Heart right ventricle (tissue), 16 donors: ENCODE data around the gene SSU72. TPM values are rescaled to one million over a fixed set of nuclear protein-coding genes. Genes with fewer than 3 reads are reported as not detected.

Experiments
- ATAC-seq, 8 donors: fragments of 200-7000 bp; cut with Tn5 transposase; one replicate each; pipeline ENCODE4 v1.9.1; 2020; ENCODE audit warnings: mild to moderate bottlenecking in 8 of 8, moderate library complexity in 8 of 8, moderate number of reproducible peaks in 1 of 8
- DNase-seq, 2 donors: peaks; one replicate each; pipeline ENCODE4 v3.0.0-alpha.2; 2020
- H3K27ac ChIP-seq, 10 donors: fragments of 200-600 bp; sonication (generic) in 2 of 10; one replicate each; pipeline versions ENCODE4 v1.5.0 to v1.8.0; 2020 to 2022; ENCODE audit warnings: mild to moderate bottlenecking in 3 of 10
- H3K27me3 ChIP-seq, 7 donors: fragments of 200-600 bp; one replicate each; pipeline ENCODE4 v1.8.0; 2021 to 2022; ENCODE audit warnings: mild to moderate bottlenecking in 2 of 7
- H3K36me3 ChIP-seq, 9 donors: fragments of 200-600 bp; sonication (generic) in 1 of 9; one replicate each; pipeline versions ENCODE4 v1.5.0 to v1.8.0; 2020 to 2022; ENCODE audit warnings: mild to moderate bottlenecking in 2 of 9
- H3K4me1 ChIP-seq, 9 donors: fragments of 200-600 bp; sonication (generic) in 1 of 9; one replicate each; pipeline versions ENCODE4 v1.5.0 to v1.8.0; 2020 to 2022; ENCODE audit warnings: mild to moderate bottlenecking in 4 of 9
- H3K4me3 ChIP-seq, 10 donors: fragments of 200-600 bp; sonication (generic) in 2 of 10; one replicate each; pipeline versions ENCODE4 v1.5.0 to v1.8.0; 2020 to 2022; ENCODE audit warnings: mild to moderate bottlenecking in 7 of 10, moderate library complexity in 2 of 10
- H3K9me3 ChIP-seq, 11 donors: fragments of 200-600 bp in 10 of 11; sonication (generic) in 2 of 11; one replicate each; pipeline versions ENCODE4 v1.5.0 to v1.8.0; 2013 to 2022; ENCODE audit warnings: mild to moderate bottlenecking in 2 of 11, control low read depth in 1 of 11, moderate library complexity in 1 of 11
- WGBS, 2 donors: extraction: QIAGEN DNeasy Blood & Tissue Kit; methylation state at CpG; one replicate each; pipeline ENCODE4 v1.1.7; 2013; ENCODE audit warnings: inconsistent platforms in 1 of 2; 5-methylcytosine and 5-hydroxymethylcytosine counted together
- intact Hi-C, 10 donors: fragments of 100-400 bp; cut with DNase I; formaldehyde crosslinking; loops; one replicate each; pipeline versions ENCODE4 v1.11.1 to v1.14.2; 2022
- polyA plus RNA-seq, 2 donors: library from polyadenylated mRNA; stranded (reverse); fragments of 200-250 nt; gene quantifications; one replicate each; pipeline ENCODE4 v1.2.3, GENCODE V29; 2013
- total RNA-seq, 10 donors: library from RNA; stranded (reverse); fragmentation: NEBNext Ultra II Directional in 3 of 10; extraction: Animal tissue kit (Norgen Biotek cat#: 25700) in 3 of 10; gene quantifications; one replicate each; pipeline versions ENCODE4 v1.2.1 to v1.2.4, GENCODE V29; 2021 to 2023
- TF ChIP-seq, protein P1 (sequence below), 9 donors: fragments of 200-600 bp; sonication (generic) in 2 of 9; IDR thresholded peaks; one replicate each; pipeline versions ENCODE4 v1.5.0 to v1.8.0; 2021 to 2022; ENCODE audit warnings: antibody characterized with exemption in 9 of 9, mild to moderate bottlenecking in 5 of 9, moderate library complexity in 1 of 9
- donor health status: Arrhythmogenic right ventricular cardiomyopathy.
- donor health status: ischemic (EF 13 %, LVEDD 7.1; RV severe dilation, severe dysfunction).
- donor health status: healthy with polysubstance abuse.
- donor health status: DM: no; HTN: yes; CAD: no.
- donor health status: DM: no; HTN: no; CAD: no.
- donor health status: ischemic (EF 25% LVEDD 6.9; RV normal size, moderate dysfunction).
- donor health status: ischemic (EF 25% LVEDD 5.7; RV mildly dilated, moderate dysfunction).
- donor health status: healthy.
- donor health status: DM: yes; HTN: yes; CAD: no.
- donor health status: Ischemic cardiomyopathy.
- donor health status: ischemic (EF 35%, LVEDD 5.7; RV mildly dilated, moderate dysfunction).
- donor health status: nonischemic (EF 11% LVEDD 7.7; RV severe dilation, severe dysfunction).
- donor health status: DM: yes; HTN: yes; CAD: no.
- donor health status: PGD.
- donor health status: ischemic (EF 29% LVEDD 5.4; RV normal size, mild dysfunction).
- donor health status: nonischemic (EF 23%, LVEDD 6.1; RV moderate dilation, normal function).

SSU72 gene
- total and polyA plus RNA-seq, 12 donors, result 73.8 to 138 (median 87.2) TPM

DNA sequence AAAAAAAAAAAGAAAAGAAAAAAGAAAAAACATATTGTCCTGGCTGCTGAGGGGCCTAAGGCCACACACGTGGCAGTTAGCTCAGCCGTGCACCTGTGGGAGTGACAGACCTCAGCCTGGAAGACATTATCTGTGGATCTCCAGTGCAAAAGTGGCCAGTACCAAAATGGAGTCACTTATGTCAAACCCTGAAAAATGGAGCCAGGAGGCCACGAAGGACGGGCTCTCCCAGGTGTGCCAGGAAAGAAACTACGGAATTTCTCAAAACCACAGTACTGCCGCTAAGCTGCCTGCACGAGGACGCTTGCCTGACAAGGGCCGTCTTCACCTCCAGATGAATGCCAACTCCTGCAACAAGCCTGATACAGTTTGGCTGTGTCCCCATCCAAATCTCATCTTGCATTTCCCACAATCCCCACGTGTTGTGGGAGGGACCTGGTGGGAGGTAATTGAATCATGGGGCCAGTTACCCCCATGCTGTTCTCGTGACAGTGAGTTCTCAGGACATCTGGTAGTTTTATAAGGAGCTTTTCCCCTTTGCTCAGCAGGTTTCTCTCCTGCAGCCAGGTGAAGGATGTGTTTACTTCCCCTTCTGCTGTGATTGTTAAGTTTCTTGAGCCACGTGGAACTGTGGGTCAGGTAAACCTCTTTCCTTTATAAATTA lies 35.3 kb upstream of the SSU72 start:
- TF ChIP-seq, protein P1, sequence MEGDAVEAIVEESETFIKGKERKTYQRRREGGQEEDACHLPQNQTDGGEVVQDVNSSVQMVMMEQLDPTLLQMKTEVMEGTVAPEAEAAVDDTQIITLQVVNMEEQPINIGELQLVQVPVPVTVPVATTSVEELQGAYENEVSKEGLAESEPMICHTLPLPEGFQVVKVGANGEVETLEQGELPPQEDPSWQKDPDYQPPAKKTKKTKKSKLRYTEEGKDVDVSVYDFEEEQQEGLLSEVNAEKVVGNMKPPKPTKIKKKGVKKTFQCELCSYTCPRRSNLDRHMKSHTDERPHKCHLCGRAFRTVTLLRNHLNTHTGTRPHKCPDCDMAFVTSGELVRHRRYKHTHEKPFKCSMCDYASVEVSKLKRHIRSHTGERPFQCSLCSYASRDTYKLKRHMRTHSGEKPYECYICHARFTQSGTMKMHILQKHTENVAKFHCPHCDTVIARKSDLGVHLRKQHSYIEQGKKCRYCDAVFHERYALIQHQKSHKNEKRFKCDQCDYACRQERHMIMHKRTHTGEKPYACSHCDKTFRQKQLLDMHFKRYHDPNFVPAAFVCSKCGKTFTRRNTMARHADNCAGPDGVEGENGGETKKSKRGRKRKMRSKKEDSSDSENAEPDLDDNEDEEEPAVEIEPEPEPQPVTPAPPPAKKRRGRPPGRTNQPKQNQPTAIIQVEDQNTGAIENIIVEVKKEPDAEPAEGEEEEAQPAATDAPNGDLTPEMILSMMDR (IDR thresholded peaks at IDR 0.05), result no peak
- H3K27me3 ChIP-seq, result peaks cover 0 to 2% (median 0%) of the 10 kb centered on the region in 7 donors
- intact Hi-C loops, result loop anchor here in 4 of 10 donors (5.0 kb wide), 1 partner anchor 33 kb away; no protein-coding TSS in a partner anchor
- H3K9me3 ChIP-seq, result no peaks in the 10 kb centered on the region
- 64 to 71% methylated on average over 12 of the region's 12 CpGs for WGBS, 2 donors
- H3K4me3 ChIP-seq, result no peak overlapping the region
- H3K27ac ChIP-seq, result no peak overlapping the region
- ATAC-seq, result no peak
- peaks cover 0 to 35% (median 16%) of the 10 kb centered on the region in 9 donors for H3K4me1 ChIP-seq
- H3K36me3 ChIP-seq, result no peaks in the 10 kb centered on the region
- DNase-seq, result no peak

DNA sequence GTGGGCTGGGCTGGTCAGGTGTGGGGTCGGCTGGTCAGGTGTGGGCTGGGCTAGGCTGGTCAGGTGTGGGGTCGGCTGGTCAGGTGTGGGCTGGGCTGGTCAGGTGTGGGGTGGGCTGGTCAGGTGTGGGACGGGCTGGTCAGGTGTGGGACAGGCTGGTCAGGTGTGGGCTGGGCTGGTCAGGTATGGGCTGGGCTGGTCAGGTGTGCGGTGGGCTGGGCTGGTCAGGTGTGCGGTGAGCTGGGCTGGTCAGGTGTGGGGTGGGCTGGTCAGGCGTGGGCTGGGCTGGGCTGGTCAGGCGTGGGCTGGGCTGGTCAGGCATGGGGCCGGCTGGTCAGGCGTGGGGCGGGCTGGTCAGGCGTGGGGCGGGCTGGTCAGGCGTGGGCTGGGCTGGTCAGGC lies 31.6 kb upstream of the SSU72 start:
- Histone ChIP-seq H3K9me3 (no peaks in the 10 kb centered on the region), H3K27me3 (peaks cover 0 to 22% (median 16%) of the 10 kb centered on the region in 7 donors), H3K4me1 (peaks cover 0 to 10% (median 0%) of the 10 kb centered on the region in 9 donors), H3K4me3 (no peak overlapping the region), H3K27ac (peak overlapping the region in 1 of 10 donors; percentile 90), H3K36me3 (no peaks in the 10 kb centered on the region)
- WGBS, 2 donors, result 79 to 96% methylated on average over 12 to 13 of the region's 13 CpGs
- ATAC-seq (no peak), DNase-seq (peak in 1 of 2 donors; percentile 11)
- TF ChIP-seq, protein P1 (IDR thresholded peaks at IDR 0.05), result no peak
- intact Hi-C loops, result no loop called here

DNA sequence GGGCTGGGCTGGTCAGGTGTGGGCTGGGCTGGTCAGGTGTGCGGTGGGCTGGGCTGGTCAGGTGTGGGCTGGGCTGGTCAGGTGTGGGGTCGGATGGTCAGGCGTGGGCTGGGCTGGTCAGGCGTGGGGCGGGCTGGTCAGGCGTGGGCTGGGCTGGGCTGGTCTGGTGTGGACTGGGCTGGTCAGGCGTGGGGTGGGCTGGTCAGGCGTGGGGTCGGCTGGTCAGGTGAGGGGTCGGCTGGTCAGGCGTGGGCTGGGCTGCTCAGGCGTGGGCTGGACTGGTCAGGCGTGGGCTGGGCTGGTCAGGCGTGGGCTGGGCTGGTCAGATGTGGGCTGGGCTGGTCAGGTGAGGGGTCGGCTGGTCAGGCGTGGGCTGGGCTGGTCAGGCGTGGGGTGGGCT lies 31.1 kb upstream of the SSU72 start:
- H3K9me3 ChIP-seq, result no peaks in the 10 kb centered on the region
- peaks cover 0 to 11% (median under 1%) of the 10 kb centered on the region in 9 donors for H3K4me1 ChIP-seq
- DNase-seq (no peak), ATAC-seq (no peak)
- no peak overlapping the region for H3K4me3 ChIP-seq
- no peak overlapping the region for H3K27ac ChIP-seq
- intact Hi-C loops, result no loop called here
- no peaks in the 10 kb centered on the region for H3K36me3 ChIP-seq
- WGBS, 2 donors, result 89 to 93% methylated on average over 17 of the region's 17 CpGs
- H3K27me3 ChIP-seq, result peaks cover 0 to 27% (median 21%) of the 10 kb centered on the region in 7 donors
- TF ChIP-seq, protein P1 (IDR thresholded peaks at IDR 0.05), result no peak

DNA sequence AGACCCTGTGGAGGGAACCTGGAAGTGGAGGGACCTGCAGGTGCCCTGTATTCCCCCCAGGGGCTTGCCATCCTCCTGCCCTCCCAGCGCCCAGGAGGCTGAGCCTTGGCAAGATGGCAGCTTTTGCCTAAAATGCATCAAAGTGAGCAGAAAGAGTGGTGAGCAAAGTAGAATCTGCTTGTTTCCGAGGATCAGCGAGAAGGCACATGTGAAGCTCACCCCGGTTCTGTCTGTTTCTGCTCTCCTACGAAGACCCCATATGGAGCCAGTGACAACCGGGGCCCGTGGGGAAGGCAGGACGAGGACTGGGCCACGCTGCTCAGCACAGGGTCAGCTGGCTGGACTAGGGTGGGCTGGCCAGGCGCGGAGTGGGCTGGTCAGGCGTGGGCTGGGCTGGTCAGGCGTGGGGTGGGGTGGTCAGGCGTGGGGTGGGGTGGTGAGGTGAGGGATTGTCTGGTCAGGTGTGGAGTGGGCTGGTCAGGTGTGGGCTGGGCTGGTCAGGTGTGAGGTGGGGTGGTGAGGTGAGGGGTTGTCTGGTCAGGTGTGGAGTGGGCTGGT lies 30.4 kb upstream of the SSU72 start:
- no peak for DNase-seq
- WGBS, 2 donors, result 71 to 75% methylated on average over 14 of the region's 14 CpGs

More for the DNA sequence above, 30.4 kb upstream of the SSU72 start:
- H3K27ac ChIP-seq, result no peak overlapping the region
- H3K4me1 ChIP-seq, result peaks cover 0 to 15% (median 7%) of the 10 kb centered on the region in 9 donors
- no peaks in the 10 kb centered on the region for H3K9me3 ChIP-seq
- TF ChIP-seq, protein P1 (IDR thresholded peaks at IDR 0.05), result no peak
- H3K4me3 ChIP-seq, result no peak overlapping the region
- H3K27me3 ChIP-seq, result peaks cover 0 to 33% (median 27%) of the 10 kb centered on the region in 7 donors
- no peak for ATAC-seq
- no peaks in the 10 kb centered on the region for H3K36me3 ChIP-seq
- intact Hi-C loops, result no loop called here
